ENCODE results near the gene ANXA6.

ANXA6 gene

GRCh38 chr5:151097820-151098767, 59.5 kb downstream of the ANXA6 start:
- DNase-seq: no peak

DNA sequence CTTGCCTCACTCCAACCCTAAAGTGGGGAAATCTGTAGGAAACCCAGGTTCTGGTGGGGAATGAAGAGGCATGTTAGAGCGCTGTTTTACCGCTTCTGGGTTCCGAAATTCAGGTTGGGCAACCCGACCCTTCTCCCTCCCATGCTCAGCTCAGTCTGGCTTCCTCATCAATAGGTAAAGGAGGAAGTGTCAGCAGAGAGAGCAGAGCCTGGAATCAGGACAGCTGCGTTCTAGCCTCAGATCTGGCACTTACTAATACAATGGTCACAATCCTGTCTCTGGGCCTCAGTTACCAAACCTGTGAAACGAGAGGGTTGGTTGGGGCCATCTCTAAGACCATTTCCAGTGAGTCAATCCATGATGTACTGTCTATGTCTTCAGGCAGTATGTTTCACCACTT, 60.5 kb downstream of the ANXA6 start:
- no peak for DNase-seq

GRCh38 chr5:151096001-151096373, 61.6 kb downstream of the ANXA6 start:
- no peak for DNase-seq

GRCh38 chr5:151095341-151096000, 62.1 kb downstream of the ANXA6 start:
- no peak for DNase-seq

- DNase-seq: no peak
These were observed 62.7 kb downstream of the ANXA6 start for GRCh38 chr5:151094852-151095245.

- DNase-seq: peak; percentile 46
These were observed 63.3 kb downstream of the ANXA6 start for GRCh38 chr5:151094030-151094851.

GRCh38 chr5:151093476-151093889, 64.1 kb downstream of the ANXA6 start:
- DNase-seq: no peak

GRCh38 chr5:151092762-151093161, 64.8 kb downstream of the ANXA6 start:
- DNase-seq: no peak

DNA sequence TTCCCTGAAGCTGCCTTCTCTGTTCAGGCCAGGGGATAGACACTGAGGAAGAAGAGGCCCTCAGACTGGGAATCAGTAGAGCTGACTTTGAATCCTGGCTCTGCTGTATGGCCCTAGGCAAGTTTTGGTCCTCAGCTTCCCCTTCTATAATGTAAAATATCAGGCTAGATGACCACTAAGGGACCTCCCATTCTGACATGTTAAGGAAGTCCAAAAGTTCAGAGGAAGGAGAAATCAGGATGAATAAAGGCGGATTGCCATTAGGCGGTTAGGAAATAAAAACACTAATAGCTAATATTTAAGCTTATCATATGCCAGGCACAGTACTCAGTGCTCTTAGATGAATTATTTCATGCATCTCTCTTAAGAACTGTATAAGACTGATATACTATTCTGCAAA, 67.9 kb downstream of the ANXA6 start:
- no peak for DNase-seq

DNA sequence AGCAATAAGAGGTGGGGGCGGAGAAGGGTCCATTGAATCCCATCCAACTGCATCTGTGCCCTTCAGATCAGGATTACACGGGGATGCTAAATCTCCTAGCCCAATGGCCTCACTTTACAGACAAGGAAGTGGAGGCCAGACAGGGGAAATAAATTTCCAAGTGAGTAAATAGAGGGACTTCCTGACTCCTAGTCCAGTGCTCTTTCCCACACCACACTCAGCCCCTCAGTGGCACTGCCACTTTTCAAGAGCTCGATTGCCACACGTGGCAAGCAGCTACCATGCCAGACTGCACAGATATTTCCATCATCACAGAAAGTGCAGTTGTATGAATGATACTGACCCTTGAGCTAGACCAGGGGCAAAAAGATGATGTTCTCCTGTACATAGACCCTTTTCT, 68.6 kb downstream of the ANXA6 start:
- no peak for DNase-seq

DNA sequence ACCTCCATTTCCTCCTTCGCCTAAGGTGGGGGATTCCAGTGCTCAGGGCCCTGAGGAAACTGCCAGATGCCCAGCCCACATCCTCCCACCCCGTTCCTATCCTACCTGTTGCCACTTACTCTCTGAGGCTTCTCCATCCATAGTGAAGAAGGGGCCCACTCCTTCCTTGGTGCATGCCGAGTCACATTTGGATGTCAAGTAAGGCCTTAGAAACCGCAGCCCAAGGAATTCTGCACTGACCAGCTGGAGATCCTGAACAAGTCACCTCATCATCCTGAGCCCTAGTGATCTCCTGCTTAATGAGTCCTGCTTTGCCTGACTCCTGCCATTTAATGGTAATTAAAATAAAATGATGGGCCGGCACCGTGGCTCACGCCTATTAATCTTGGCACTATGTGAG, 70.1 kb downstream of the ANXA6 start:
- no peak for DNase-seq

GRCh38 chr5:151086905-151087360, 70.6 kb downstream of the ANXA6 start:
- DNase-seq: peak; percentile 67

DNA sequence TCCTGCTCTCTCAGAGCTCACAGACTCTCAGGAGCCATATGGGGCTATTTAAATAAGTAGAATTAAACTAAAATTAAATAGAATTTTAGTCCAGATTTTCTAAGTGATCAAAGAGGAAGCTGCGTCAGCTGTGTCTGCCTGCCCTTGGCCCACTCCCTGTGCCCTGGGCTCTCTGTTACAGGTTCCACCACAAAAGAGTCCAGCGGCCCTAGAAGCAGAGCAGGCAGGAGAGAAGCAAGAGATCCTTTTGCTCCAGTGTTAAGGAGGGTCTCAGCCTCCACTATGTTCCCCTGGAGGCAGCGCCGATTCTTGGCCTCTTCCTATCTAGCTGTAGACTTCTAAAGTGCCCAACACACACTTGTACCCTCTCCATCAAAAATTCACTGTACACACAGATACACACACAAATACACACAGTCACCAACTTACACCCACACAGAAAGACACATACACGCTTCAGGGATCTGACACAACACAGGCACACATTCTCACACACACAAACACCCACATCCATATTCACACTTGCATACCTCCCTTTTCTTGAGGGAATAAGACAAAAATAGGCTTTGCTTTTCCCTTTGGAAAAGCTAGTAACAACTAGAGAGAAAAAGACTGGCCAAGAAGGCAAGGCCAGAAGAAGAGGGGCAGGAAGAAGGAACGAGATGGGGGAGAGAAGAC, 71.2 kb downstream of the ANXA6 start:
- no peak for DNase-seq

- peak; percentile 53 for DNase-seq
These were observed 72.0 kb downstream of the ANXA6 start for GRCh38 chr5:151085517-151086041.

DNA sequence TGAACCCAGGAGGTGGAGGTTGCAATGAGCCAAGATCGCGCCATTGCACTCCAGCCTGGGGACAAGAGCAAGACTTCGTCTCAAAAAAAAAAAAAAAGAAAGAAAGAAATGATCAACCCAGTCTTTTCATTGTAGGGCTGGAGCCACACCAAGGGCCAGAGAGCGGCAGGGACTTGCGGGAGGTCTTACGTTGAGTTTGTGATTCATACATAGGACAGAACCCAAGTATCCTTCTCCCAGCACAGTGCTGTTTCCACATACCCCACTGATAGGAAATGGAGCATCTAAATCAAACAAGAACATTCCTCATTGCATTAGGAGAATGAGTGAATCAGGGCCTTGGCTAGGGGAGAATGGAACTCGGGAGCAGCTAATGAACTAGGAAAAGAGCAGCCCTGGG, 73.2 kb downstream of the ANXA6 start:
- DNase-seq: no peak

DNA sequence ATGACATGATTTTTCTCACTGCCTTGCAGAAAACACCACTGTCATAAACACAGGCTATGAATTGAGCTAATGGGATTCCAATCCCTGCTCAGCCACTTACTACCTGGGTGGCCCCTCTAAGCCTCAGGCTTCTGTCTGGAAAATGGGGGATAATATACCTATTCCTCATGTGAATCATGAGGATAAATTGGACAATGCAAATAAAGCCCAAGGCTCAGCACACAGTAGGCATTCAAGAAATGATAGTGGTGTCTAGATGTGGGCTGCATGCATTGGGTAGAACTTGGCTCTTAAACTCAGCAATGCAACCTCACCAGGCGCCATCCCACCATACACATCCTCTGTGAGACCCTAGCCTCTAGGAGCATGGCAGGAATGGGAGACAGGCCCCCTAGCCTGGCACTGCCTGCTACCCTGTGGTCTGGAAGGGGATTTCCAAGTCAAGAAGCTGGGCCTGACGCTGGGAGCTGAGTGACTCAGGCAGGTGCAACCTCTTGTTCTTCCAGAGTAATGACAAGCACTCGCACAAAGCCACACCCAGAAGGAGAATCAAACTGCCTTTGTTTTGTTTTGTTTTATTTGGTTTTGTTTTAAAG, 74.4 kb downstream of the ANXA6 start:
- DNase-seq: peak; percentile 61

GRCh38 chr5:151082282-151082902, 75.2 kb downstream of the ANXA6 start:
- DNase-seq: no peak

DNA sequence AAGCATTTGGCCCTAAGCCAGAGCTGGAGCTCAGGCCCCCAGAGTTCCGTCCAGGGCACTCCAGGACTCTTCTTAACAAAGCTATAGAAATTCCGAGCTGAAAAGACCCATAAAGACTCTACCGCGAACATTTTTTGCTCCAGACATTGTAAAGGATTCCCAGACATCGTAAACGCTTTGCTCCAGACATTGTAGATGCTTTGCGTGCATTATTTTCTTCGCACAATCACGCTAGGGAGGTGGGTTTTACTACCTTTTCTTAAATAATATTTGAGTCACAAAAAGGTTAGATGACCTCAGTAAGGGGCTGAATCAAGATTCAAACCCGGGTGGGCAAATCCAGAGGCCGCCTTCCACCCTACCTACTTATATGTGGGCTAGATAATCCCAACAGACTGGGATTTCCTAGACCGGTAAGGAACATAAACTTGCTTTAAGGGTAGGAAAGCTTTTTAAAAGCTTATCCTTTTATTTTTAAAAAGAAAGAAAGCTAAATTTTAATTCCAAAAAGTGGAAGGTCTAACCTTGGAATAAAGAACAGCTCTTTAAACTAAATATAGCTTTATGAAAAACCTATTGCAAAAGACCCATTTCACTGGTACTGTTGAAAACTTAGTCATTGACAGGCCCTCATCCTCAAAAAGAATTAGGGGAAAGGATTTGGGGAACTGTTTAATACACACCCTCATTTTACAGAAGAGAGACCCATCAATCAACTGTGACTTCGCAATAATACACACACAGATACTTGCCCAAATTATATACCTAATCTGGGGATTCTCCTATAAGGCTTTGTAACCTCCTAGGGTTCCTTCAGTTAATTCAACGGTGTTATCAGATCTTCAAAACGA, 75.9 kb downstream of the ANXA6 start:
- DNase-seq: no peak

DNA sequence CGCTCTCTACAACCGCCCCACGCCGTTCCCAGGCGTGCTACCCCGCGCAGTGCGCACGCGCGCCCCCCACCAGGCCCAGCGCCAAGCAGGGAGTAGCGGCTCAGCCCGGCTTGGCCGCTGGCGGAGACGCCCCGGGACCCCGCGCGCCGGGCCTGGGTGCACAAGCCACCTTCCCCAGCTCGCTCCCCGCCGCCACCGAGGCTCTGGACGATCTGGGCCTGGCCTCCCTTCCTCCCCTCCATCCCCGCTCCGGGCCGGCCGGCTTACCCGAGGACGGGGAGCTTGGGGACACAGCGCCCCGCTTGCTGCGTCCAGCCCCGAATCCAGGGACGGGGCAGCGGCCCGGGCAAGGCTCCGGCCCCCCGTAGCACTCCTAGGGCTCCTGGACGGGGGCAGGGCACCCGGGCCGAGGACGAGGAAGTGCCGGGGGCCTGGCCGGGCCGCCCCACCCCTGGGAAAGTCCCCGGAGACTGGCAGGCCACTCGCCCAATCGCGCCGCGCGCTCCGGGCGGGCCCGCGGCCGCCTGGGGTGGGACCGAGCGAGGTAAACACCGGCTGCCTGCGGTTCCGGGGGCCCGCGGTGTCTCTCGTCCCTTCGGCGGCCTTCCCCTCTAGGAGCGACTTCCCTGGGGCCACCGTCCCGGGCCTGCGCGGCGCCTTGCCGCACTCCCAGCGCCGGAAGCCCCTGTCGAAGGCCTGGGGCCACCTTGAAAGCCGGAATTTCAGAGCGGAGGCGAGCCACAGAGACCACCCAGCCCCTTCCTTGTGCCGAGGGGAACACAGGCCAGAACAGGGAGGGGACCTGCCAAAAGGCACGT, 76.8 kb downstream of the ANXA6 start, which contains the start of gene TNIP1:
Gene TNIP1 (minus strand): TSS at position 422 of the 818 bp plus-strand sequence. CDS start 15,939 bp downstream, outside the sequence.
- peak; percentile 92 for DNase-seq

Measured in T-helper 9 cell (primary cell).